Uterus (tissue), 2 donors: Measurements from ENCODE around the gene MCUR1.

ENCODE experiments used
- POLR2A ChIP-seq, 2 donors: fragments of 450-650 bp; IDR thresholded peaks; one replicate each; pipeline ENCODE4 v1.6.1; 2016; ENCODE audit warnings: antibody characterized with exemption in 2 of 2, mild to moderate bottlenecking in 1 of 2, moderate library complexity in 1 of 2
- TF ChIP-seq, protein P1 (sequence below), 4 experiments: fragments of 200-600 bp in 2 of 4; fragments of 450-650 bp in 2 of 4; sonication (generic) in 2 of 4; IDR thresholded peaks; one replicate each; pipeline ENCODE4 v1.5.1; 2016 to 2019; ENCODE audit warnings: antibody characterized with exemption in 4 of 4, mild to moderate bottlenecking in 2 of 4, moderate library complexity in 1 of 4

- no peak for TF ChIP-seq POLR2A (IDR thresholded peaks at IDR 0.05)
- TF ChIP-seq, protein P1, sequence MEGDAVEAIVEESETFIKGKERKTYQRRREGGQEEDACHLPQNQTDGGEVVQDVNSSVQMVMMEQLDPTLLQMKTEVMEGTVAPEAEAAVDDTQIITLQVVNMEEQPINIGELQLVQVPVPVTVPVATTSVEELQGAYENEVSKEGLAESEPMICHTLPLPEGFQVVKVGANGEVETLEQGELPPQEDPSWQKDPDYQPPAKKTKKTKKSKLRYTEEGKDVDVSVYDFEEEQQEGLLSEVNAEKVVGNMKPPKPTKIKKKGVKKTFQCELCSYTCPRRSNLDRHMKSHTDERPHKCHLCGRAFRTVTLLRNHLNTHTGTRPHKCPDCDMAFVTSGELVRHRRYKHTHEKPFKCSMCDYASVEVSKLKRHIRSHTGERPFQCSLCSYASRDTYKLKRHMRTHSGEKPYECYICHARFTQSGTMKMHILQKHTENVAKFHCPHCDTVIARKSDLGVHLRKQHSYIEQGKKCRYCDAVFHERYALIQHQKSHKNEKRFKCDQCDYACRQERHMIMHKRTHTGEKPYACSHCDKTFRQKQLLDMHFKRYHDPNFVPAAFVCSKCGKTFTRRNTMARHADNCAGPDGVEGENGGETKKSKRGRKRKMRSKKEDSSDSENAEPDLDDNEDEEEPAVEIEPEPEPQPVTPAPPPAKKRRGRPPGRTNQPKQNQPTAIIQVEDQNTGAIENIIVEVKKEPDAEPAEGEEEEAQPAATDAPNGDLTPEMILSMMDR (IDR thresholded peaks at IDR 0.05) = no peak
Measured at GRCh38 chr6:13761361-13762036, 52.9 kb downstream of the MCUR1 start.
